HUES48 (cell line): ENCODE measurements around the gene ZNF287.
"Not testable (repeated sequence)": the region's sequence is repeated elsewhere in the genome, so short reads cannot be mapped to it uniquely, and the experiment has no call there.

Source experiments
- H3K27ac ChIP-seq: one replicate; pipeline ENCODE4 v1.7.0; 2013; ENCODE audit warnings: low read depth, low read length, inconsistent platforms
- H3K27me3 ChIP-seq: 2 replicates; pipeline ENCODE4 v1.6.1; 2013; ENCODE audit warnings: mild to moderate bottlenecking, low read length; ENCODE audit not compliant: control insufficient read depth, insufficient read depth
- H3K36me3 ChIP-seq: 2 replicates; pipeline ENCODE4 v1.6.1; 2013; ENCODE audit warnings: low read length; ENCODE audit not compliant: control insufficient read depth, insufficient read depth
- H3K4me1 ChIP-seq: 2 replicates; pipeline ENCODE4 v1.6.1; 2013; ENCODE audit warnings: mild to moderate bottlenecking, low read length; ENCODE audit not compliant: control insufficient read depth, insufficient read depth
- H3K4me3 ChIP-seq: 2 replicates; pipeline ENCODE4 v1.5.1; 2013; ENCODE audit warnings: mild to moderate bottlenecking, low read depth, low read length
- H3K9ac ChIP-seq: 2 replicates; pipeline ENCODE4 v1.6.1; 2013; ENCODE audit warnings: mild to moderate bottlenecking, low read depth, low read length, moderate library complexity
- H3K9me3 ChIP-seq: 2 replicates; pipeline ENCODE4 v1.6.1; 2013; ENCODE audit warnings: low read length; ENCODE audit not compliant: control insufficient read depth, insufficient read depth

The ZNF287 gene

GRCh38 chr17:16552637-16553045, 16.4 kb downstream of the ZNF287 start:
- Histone ChIP-seq H3K9me3 (peaks cover 77% of the 10 kb centered on the region), H3K4me3 (no peak overlapping the region), H3K4me1 (no peaks in the 10 kb centered on the region), H3K36me3 (peaks cover 24% of the 10 kb centered on the region), H3K27me3 (no peaks in the 10 kb centered on the region), H3K9ac (no peak overlapping the region), H3K27ac (no peak overlapping the region)

GRCh38 chr17:16551878-16552636, 16.9 kb downstream of the ZNF287 start:
- H3K27ac ChIP-seq: no peak overlapping the region
- H3K9ac ChIP-seq: no peak overlapping the region
- no peaks in the 10 kb centered on the region for H3K27me3 ChIP-seq
- H3K36me3 ChIP-seq: peaks cover 24% of the 10 kb centered on the region
- peaks cover 83% of the 10 kb centered on the region for H3K9me3 ChIP-seq
- H3K4me3 ChIP-seq: no peak overlapping the region
- H3K4me1 ChIP-seq: no peaks in the 10 kb centered on the region

- no peaks in the 10 kb centered on the region for H3K27me3 ChIP-seq
- H3K4me1 ChIP-seq: peaks cover 3% of the 10 kb centered on the region; the same call in 1 of the 2 replicates
- no peak overlapping the region for H3K4me3 ChIP-seq
- no peaks in the 10 kb centered on the region for H3K36me3 ChIP-seq
- H3K9me3 ChIP-seq: no peaks in the 10 kb centered on the region
- no peak overlapping the region for H3K9ac ChIP-seq
- no peak overlapping the region for H3K27ac ChIP-seq
Measured at GRCh38 chr17:16537130-16537458, 31.9 kb downstream of the ZNF287 start.

GRCh38 chr17:16534236-16534635, 34.8 kb downstream of the ZNF287 start:
- Histone ChIP-seq H3K9me3 (no peaks in the 10 kb centered on the region), H3K4me1 (peaks cover 3% of the 10 kb centered on the region; the same call in 1 of the 2 replicates), H3K27me3 (no peaks in the 10 kb centered on the region), H3K9ac (no peak overlapping the region), H3K27ac (no peak overlapping the region), H3K4me3 (no peak overlapping the region), H3K36me3 (no peaks in the 10 kb centered on the region)

- Histone ChIP-seq H3K4me1 (peaks cover 1% of the 10 kb centered on the region; the same call in 1 of the 2 replicates), H3K4me3 (no peak overlapping the region), H3K27ac (no peak overlapping the region), H3K9ac (no peak overlapping the region), H3K9me3 (no peaks in the 10 kb centered on the region), H3K36me3 (no peaks in the 10 kb centered on the region), H3K27me3 (no peaks in the 10 kb centered on the region)
Measured at GRCh38 chr17:16529906-16530305, 39.1 kb downstream of the ZNF287 start.

- H3K9me3 ChIP-seq: no peaks in the 10 kb centered on the region
- no peak overlapping the region for H3K9ac ChIP-seq
- H3K36me3 ChIP-seq: no peaks in the 10 kb centered on the region
- H3K4me3 ChIP-seq: no peak overlapping the region
- no peaks in the 10 kb centered on the region for H3K27me3 ChIP-seq
- no peak overlapping the region for H3K27ac ChIP-seq
- no peaks in the 10 kb centered on the region for H3K4me1 ChIP-seq
Measured at GRCh38 chr17:16527298-16527697, 41.7 kb downstream of the ZNF287 start.

- not testable (repeated sequence) for H3K9ac ChIP-seq, H3K36me3 ChIP-seq, H3K27me3 ChIP-seq, H3K27ac ChIP-seq, H3K9me3 ChIP-seq, H3K4me1 ChIP-seq, H3K4me3 ChIP-seq
Measured at GRCh38 chr17:16525556-16525955, 43.4 kb downstream of the ZNF287 start.

GRCh38 chr17:16521070-16521727, 47.8 kb downstream of the ZNF287 start:
- peaks cover 10% of the 10 kb centered on the region; the same call in 1 of the 2 replicates for H3K4me1 ChIP-seq
- H3K27ac ChIP-seq: no peak overlapping the region
- no peak overlapping the region for H3K4me3 ChIP-seq
- no peak overlapping the region for H3K9ac ChIP-seq
- H3K9me3 ChIP-seq: no peaks in the 10 kb centered on the region
- no peaks in the 10 kb centered on the region for H3K36me3 ChIP-seq
- H3K27me3 ChIP-seq: 0 out of 2 replicates have a peak, but pooled peaks cover 7% of the 10 kb centered on the region

GRCh38 chr17:16519021-16519420, 50.0 kb downstream of the ZNF287 start:
- no peak overlapping the region for H3K4me3 ChIP-seq
- no peak overlapping the region for H3K9ac ChIP-seq

GRCh38 chr17:16517477-16517876, 51.5 kb downstream of the ZNF287 start:
- Histone ChIP-seq H3K27me3 (0 out of 2 replicates have a peak, but pooled peaks cover 7% of the 10 kb centered on the region), H3K4me3 (no peak overlapping the region), H3K4me1 (peaks cover 12% of the 10 kb centered on the region; the same call in 1 of the 2 replicates), H3K27ac (no peak overlapping the region), H3K9ac (no peak overlapping the region), H3K36me3 (no peaks in the 10 kb centered on the region), H3K9me3 (no peaks in the 10 kb centered on the region)

More at GRCh38 chr17:16519021-16519420, 50.0 kb downstream of the ZNF287 start:
- Histone ChIP-seq H3K9me3 (no peaks in the 10 kb centered on the region), H3K4me1 (peaks cover 10% of the 10 kb centered on the region; the same call in 1 of the 2 replicates), H3K27me3 (0 out of 2 replicates have a peak, but pooled peaks cover 7% of the 10 kb centered on the region), H3K27ac (no peak overlapping the region), H3K36me3 (no peaks in the 10 kb centered on the region)

GRCh38 chr17:16516594-16517051, 52.4 kb downstream of the ZNF287 start:
- Histone ChIP-seq H3K27ac (peak overlapping the region; percentile 24), H3K27me3 (0 out of 2 replicates have a peak, but pooled peaks cover 7% of the 10 kb centered on the region), H3K9ac (no peak overlapping the region), H3K36me3 (no peaks in the 10 kb centered on the region), H3K4me1 (peaks cover 19% of the 10 kb centered on the region; the same call in 1 of the 2 replicates), H3K9me3 (no peaks in the 10 kb centered on the region), H3K4me3 (no peak overlapping the region; the same call in 1 of the 2 replicates)
